Suprapubic skin (tissue), 4 donors: ENCODE results near the gene ZSCAN21.

ENCODE experiments used
- CTCF ChIP-seq, 2 donors: fragments of 200-600 bp in 1 of 2; fragments of 450-650 bp in 1 of 2; sonication (generic) in 1 of 2; IDR thresholded peaks; one replicate each; pipeline ENCODE4 v1.5.1; 2016 to 2019; ENCODE audit warnings: antibody characterized with exemption in 2 of 2, mild to moderate bottlenecking in 1 of 2, moderate library complexity in 1 of 2
- EP300 ChIP-seq: sonication (generic); formaldehyde crosslinking; IDR thresholded peaks from one replicate; pipeline ENCODE4 v1.6.1; 2017; ENCODE audit warnings: antibody characterized with exemption
- POLR2AphosphoS5 ChIP-seq, 3 donors: sonication (generic); formaldehyde crosslinking; IDR thresholded peaks; one replicate each; pipeline ENCODE4 v1.6.1; 2017; ENCODE audit warnings: antibody characterized with exemption in 3 of 3

GRCh38 chr7:100057006-100057405 lies 7.4 kb downstream of the ZSCAN21 start:
- TF ChIP-seq EP300 (no peak), CTCF (IDR thresholded peaks at IDR 0.05) (no peak), POLR2AphosphoS5 (IDR thresholded peaks at IDR 0.05) (no peak)
